ENCODE results near the gene SEZ6L2.
"Not testable (repeated sequence)": the region's sequence is repeated elsewhere in the genome, so short reads cannot be mapped to it uniquely, and the experiment has no call there.

SEZ6L2 gene

DNA sequence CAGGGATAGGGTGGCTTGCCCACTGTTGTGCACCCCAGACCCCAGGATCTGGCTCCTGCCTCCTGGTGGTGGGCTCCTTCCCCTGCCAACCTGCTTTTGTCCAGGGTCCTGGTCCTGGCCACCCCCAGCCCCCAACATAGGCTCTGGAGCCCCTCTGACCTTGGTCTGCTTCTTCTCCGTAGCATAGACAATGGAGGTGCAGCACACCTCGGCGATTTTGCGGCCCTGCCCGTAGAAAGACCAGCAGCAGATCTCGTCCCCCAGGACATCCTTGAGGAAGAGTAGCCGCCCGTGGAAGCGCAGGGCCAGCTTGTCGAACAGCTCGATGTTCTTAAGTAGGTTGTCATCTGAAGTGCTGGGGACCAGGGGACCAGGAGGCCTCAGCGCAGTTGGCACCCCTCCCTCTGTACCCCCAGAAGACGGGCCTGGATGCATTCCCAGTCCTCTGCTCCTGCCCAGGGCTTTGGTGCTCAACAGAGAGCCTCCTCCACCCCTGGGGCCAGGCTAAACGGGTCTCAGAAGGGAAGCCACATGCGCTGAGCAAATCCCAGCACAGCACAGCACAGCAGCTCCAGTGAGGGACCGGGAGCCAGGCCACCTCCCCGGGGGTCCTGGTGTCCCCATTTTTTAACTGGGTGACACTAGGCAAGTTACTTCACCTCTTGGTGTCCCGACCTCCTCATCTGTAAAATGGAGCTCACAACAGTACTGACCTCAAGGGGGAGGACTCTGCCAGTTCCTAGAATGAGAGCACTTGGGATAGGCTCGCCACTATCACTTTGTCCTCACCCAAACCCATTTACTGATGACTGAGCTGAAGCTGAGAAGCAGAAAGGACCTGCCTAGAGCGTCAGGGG lies 11.7 kb upstream of the SEZ6L2 start:
- DNase-seq (ENCODE audit: low read depth), result no peak

GRCh38 chr16:29909851-29910250 lies 10.5 kb upstream of the SEZ6L2 start:
- not testable (repeated sequence) for DNase-seq (ENCODE audit: low read depth)

DNA sequence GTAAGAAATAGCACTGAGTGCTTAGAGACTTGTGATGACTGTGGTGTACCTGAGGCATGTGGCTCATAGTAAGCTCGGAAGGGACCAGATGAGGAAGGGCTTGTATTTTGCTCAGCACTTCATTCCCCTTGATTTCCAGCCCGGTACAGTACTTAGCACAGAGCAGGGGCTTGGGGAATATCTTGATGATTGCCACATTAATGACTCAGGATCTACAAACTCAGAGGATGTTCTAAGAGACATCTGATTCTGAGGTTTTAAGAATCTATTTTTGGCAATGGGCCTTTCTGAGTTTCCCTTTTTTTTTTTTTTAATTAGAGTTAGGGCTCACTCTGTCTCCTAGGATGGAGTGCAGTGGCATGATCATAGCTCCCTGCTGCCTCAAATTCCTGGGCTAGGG lies 10.0 kb upstream of the SEZ6L2 start:
- DNase-seq (ENCODE audit: low read depth), result no peak

DNA sequence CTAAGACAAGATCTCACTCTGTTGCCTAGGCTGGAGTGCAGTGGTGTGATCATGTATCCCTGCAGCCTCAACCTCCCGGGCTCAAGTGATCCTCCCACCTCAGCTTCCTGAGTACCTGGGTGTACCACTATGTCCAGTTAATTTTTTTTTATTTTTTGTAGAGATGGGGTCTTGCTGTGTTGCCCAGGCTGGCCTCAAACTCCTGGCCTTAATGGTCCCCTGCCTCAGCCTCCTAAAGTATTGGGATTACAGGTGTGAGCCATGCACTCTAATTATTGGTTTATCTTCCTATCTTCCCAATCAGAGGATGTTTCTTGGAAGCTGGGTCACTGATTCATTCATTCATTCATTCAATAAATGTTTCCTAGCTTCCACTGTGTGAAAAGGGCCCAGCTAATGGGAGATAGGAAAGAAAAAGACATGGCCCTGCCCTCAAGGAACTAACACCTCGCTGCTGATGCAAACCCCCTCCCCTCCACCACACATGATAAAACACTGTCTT lies 9.4 kb upstream of the SEZ6L2 start:
- no peak for DNase-seq (ENCODE audit: low read depth)

DNA sequence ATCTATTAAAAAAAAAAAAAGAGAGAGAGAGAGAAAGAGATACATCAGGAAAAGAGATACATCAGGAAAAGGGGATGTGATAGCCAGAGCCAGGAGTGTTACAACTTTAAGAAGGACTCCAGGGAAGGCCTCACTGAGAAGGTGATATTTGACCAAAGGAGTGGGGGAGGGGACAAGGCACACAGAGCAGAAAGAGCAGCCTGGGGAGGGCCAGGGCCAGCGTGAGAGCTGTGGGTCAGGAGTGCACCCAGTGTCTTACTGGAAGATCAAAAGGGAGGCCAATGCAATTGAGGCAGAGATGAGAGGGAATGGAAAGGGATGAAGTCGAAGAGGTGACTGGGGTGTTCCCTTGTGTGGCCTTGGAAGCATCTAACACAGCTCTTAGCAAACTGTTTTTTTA lies 8.6 kb upstream of the SEZ6L2 start:
- DNase-seq (ENCODE audit: low read depth), result no peak

DNA sequence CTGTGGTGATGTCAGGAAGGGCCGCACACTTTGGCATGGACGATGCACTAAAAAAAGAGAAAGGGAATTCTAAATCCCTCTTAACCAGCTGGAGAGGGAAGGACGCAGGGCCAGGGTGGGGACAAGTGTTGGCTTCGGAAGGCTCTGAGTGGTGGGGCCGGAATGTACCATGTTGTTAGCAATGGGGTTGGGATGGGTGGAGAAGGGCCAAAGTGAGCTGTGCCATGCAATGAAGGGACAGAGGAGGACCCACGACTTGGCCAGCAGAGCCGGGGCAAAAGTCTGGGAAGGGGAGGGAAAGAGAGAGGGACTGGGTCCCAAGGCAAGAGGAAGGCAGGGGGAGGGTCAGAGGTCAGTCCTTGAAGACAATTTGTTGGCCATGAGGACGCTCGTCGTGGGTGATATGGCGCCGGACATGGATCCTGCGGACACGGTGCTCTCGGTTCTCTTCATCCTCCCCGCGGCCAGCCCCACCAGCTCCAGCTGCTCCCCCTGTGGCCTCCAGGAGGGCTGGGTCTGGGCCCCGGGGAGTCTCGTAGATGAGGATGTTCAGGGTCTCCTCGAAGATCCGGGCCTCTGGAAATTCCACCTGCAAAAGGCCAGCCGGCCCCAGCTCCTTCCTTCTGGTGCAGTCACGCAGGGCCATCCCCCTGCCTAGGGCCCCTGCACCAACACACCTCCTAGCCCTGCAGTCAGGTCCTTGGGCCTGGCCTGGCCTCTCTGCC lies 7.3 kb upstream of the SEZ6L2 start:
- no peak for DNase-seq (ENCODE audit: low read depth)

DNA sequence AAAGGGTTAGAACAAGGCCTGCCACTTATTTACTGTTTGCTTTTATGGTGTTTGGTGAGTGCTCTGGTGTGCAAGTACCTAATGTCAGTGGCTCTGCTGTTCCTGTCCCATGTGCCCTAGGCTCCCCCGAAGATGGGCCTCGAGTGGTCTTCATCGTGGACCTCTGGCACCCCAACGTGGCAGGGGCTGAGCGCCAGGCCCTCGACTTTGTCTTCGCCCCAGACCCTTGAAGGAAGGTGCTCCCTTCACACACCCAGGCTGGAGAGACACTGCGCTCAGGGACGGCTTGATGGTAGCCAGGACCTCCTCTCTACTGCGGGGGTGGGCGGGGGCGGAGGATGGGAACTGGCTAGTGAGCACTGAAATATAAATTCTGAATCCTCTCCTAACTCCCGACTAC lies 6.3 kb upstream of the SEZ6L2 start:
- DNase-seq (ENCODE audit: low read depth), result no peak

DNA sequence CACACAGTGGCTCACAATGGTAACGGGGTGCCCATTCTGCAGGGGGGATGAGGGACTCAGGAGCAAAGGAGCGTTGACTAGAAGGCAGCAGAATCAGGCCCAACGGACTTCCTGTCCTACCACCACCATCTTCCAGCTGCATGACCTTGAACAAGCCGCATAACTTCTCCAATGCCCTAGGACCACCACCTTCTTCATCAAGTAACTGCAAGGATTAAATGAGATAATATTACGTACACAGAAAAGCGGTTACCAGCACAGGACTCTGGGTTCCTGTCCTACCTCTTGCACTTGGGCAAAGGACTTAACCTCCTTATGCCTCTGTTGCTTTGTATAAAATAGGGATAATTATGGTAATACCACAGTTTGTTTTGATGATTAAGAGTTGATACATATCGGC lies 5.6 kb upstream of the SEZ6L2 start:
- DNase-seq (ENCODE audit: low read depth), result no peak

- no peak for DNase-seq (ENCODE audit: low read depth)
These were observed 4.2 kb upstream of the SEZ6L2 start for GRCh38 chr16:29903590-29903989.

DNA sequence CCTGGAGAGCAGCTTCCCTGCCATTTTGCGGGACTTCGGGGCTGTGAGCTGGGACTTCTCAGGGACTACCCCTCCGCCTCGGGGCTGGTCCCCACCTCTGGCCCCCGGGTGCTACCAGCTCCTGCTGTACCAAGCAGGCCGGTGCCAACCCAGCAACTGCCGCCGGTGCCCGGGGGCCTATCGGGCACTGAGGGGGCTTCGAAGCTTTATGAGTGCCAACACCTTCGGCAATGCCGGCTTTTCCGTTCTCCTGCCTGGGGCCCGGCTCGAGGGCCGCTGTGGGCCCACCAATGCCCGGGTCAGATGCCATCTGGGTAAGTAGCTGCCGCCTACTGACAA lies 2.2 kb upstream of the SEZ6L2 start:
- DNase-seq (ENCODE audit: low read depth), result no peak

DNA sequence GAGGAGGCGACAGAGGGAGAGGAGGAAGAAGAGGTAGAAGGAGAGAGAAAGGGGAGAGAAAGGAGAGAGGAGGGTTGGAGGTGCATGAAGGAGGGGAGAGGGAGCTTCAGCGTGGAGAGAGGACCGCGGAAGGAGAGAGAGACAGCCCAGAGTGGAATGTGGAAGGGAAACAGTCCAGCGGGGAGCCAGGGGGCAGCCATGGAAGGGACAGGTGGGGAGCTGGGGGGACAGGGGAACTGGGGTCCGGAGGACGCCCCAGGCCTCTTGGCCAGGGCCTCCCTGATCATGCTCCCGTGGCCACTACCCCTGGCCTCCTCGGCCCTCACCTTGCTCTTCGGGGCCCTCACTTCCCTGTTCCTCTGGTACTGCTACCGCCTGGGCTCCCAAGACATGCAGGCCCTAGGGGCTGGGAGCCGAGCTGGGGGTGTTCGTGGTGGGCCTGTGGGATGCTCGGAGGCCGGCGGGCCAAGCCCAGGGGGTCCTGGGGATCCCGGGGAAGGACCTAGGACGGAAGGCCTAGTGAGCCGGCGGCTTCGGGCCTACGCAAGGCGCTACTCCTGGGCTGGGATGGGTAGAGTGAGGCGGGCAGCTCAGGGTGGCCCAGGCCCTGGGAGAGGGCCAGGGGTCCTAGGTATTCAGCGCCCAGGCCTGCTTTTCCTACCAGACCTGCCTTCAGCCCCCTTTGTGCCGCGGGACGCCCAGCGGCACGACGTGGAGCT lies 1.7 kb upstream of the SEZ6L2 start:
- DNase-seq (ENCODE audit: low read depth), result no peak

GRCh38 chr16:29900102-29900887 lies 945 bp upstream of the SEZ6L2 start, which contains the start of gene ASPHD1:
Gene ASPHD1, plus strand, starts transcription at chr16:29900488. Its CDS starts 484 bp downstream, at chr16:29900972.
- peak; percentile 52 for DNase-seq (ENCODE audit: low read depth)

GRCh38 chr16:29898804-29899515 lies 390 bp downstream of the SEZ6L2 start:
- DNase-seq (ENCODE audit: low read depth), result no peak

DNA sequence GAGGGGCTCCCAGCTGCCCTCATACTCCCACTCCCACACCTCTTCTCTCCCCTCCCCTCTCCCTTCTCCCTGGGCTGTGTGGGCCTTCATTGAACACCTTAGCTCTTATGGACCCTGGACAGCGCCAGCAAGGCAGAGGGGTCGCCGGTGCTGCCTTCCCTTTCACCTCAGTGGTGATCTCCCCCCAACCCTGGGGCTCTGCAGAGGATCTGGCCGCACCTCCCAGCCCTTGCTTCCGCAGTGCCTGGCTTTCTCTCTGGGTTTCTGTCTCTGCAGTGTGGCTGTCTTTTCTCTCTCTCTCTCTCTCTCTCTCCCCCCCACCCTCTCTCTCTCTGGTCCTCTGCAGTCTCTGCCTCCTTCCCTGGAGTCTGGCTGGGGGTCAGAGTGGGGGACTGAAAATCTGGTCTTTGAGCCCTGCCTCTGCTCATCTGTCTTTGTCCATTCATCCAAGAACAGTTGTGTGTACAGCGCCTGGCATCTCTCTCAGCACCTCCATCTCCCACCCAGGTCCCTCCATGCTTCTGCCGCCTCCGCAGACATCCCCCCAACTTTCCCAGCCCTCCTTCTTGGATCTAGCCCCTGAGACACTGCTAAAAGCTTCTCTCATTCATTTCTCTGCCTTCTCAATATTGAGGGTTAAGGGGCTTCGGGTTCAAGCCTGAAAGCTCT lies 1.1 kb downstream of the SEZ6L2 start:
- no peak for DNase-seq (ENCODE audit: low read depth)

- no peak for DNase-seq (ENCODE audit: low read depth)
These were observed 2.0 kb downstream of the SEZ6L2 start for GRCh38 chr16:29897333-29897732.

GRCh38 chr16:29896841-29897240 lies 2.5 kb downstream of the SEZ6L2 start:
- no peak for DNase-seq (ENCODE audit: low read depth)

DNA sequence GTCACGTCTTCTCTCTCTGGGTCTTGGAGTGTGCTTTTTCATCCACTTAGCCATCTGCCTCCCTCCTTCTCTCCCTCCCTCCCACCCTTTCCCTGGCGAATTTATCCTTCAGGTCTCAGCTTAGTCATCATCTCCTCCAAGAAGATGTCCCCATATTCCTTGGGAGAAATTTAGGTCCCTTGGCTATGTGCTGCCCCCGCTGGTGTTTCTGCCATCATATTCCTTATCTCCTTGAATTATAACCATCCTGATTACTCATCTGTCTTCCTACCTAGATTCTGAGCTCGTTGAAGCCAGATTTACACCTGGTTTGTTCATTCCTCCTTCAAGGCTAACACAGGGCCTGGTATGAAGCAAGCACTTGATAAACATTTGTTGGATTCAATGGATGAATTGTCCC lies 5.0 kb downstream of the SEZ6L2 start:
- no peak for DNase-seq (ENCODE audit: low read depth)

DNA sequence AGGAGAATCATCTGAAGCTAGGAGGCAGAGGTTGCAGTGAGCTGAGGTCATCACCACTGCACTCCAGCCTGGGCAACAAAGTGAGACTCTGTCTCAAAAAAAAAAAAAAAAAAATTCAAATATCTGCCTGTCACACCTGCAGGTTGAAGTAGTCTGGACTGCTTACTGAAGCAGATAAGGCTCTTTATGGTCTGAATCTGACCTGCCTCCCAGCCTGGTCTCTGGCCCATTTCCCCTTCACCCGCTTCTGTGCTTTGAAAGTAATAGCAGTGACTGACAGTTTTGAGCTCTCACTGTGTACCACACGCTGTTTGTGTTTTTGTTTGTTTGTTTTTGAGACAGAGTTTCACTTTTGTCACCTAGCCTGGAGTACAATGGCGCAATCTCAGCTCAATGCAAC lies 5.8 kb downstream of the SEZ6L2 start:
- DNase-seq (ENCODE audit: low read depth), result no peak

GRCh38 chr16:29892458-29892813 lies 6.9 kb downstream of the SEZ6L2 start:
- no peak for DNase-seq (ENCODE audit: low read depth)

- DNase-seq (ENCODE audit: low read depth), result no peak
These were observed 7.6 kb downstream of the SEZ6L2 start for GRCh38 chr16:29891525-29892457.

Data from T-helper 22 cell (primary cell).